Ishikawa (cell line): Measurements from ENCODE around the gene RAD51B.

Experiments
- CREB1 ChIP-seq: IDR thresholded peaks from 2 replicates; pipeline ENCODE4 v1.6.1; 2012; ENCODE audit warnings: low read depth
- EP300 ChIP-seq: IDR thresholded peaks from 2 replicates; pipeline ENCODE4 v1.6.1; 2012; ENCODE audit warnings: borderline replicate concordance
- TAF1 ChIP-seq: IDR thresholded peaks from 2 replicates; pipeline ENCODE4 v1.6.1; 2012; ENCODE audit warnings: low read depth, mild to moderate bottlenecking
- TF ChIP-seq, protein P1 (sequence below): IDR thresholded peaks from 2 replicates; pipeline ENCODE4 v1.6.1; 2012; ENCODE audit warnings: low read depth, mild to moderate bottlenecking

DNA sequence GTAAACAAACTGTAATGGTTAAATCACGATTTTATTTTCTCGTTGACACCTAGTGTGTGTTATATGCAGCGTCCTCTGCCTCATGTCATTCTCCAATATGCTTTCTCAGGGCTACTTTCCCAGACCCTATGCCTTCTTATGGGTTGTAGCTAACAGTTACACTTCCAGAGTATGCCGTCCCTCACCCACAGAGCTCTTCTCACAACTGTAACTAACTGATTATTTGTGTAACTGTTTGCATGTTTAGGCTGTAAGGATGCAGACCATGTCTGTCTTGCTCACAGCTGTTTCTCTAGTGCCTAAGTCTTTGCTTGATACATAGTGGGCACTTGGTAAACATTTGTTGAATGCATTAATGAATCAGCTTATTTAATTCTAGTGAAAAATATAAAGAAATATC, 555.8 kb downstream of the RAD51B start:
- TF ChIP-seq CREB1 (no peak), TAF1 (no peak), EP300 (no peak)
- TF ChIP-seq, protein P1, sequence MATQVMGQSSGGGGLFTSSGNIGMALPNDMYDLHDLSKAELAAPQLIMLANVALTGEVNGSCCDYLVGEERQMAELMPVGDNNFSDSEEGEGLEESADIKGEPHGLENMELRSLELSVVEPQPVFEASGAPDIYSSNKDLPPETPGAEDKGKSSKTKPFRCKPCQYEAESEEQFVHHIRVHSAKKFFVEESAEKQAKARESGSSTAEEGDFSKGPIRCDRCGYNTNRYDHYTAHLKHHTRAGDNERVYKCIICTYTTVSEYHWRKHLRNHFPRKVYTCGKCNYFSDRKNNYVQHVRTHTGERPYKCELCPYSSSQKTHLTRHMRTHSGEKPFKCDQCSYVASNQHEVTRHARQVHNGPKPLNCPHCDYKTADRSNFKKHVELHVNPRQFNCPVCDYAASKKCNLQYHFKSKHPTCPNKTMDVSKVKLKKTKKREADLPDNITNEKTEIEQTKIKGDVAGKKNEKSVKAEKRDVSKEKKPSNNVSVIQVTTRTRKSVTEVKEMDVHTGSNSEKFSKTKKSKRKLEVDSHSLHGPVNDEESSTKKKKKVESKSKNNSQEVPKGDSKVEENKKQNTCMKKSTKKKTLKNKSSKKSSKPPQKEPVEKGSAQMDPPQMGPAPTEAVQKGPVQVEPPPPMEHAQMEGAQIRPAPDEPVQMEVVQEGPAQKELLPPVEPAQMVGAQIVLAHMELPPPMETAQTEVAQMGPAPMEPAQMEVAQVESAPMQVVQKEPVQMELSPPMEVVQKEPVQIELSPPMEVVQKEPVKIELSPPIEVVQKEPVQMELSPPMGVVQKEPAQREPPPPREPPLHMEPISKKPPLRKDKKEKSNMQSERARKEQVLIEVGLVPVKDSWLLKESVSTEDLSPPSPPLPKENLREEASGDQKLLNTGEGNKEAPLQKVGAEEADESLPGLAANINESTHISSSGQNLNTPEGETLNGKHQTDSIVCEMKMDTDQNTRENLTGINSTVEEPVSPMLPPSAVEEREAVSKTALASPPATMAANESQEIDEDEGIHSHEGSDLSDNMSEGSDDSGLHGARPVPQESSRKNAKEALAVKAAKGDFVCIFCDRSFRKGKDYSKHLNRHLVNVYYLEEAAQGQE = no peak
